Glomerular endothelial cell (primary cell): ENCODE data around the gene ARHGEF4. TPM values are rescaled to one million over a fixed set of nuclear protein-coding genes. Genes with fewer than 3 reads are reported as not detected.
"Not testable (repeated sequence)": the region's sequence is repeated elsewhere in the genome, so short reads cannot be mapped to it uniquely, and the experiment has no call there.

ENCODE experiments used
- DNase-seq: peaks from one replicate; pipeline ENCODE4 v3.0.0-alpha.2; 2011; ENCODE audit warnings: low read depth, low spot score; ENCODE audit errors: extremely low read depth
- total RNA-seq: library from RNA; depleted of rRNA; stranded (reverse); fragments of >200 nt; gene quantifications from 2 replicates; pipeline ENCODE4 v1.2.3, GENCODE V29; 2015

ARHGEF4 gene
- total RNA-seq, 1 donor from 2014 or later: 0.58 TPM

DNA sequence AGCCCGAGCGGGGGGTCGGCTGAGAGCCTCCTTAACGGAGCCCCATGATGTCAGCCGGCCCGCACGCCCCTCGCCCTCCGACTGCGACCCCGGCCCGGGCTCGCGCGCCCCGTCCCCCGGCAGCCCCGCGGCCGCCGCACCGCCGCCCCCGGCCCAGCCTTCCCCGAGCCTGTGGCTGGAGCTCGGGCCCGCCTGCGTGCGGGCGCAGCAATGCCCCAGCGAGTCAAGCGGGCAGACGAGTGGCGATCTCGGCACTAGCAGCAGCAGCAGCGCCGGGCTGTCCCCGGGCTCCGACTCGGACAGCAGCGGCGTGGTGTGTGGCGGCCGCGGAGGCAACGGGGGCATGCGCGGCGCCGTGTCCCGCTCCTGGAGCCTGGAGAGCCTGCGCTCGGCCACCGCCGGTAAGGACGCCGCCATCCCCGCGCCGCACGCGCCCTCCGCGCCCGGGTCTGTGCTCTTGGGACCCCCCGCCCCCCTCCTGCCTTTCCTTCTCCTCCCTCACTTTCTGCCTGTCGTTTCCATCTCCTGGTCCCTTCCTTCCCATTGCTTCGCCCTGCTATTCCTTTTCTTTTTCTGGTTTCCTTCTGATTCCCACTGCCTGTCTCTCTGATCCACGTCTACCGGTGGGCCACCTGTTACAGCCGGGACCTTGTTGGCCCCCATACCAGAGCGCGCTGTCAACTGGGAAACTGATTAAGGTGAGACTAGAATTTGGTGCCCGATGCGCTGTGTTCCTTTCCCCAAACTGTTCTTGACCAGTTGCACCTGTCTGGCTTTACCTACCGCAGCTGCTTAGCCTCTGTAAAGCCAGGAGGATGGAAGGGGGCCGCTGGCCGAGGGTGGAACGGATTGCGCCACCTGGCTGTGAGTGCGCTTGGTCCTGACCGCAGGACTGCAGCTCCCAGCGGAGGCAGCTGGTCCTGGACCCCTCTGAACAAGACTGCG, 127.4 kb downstream of the ARHGEF4 start:
- DNase-seq: no peak

DNA sequence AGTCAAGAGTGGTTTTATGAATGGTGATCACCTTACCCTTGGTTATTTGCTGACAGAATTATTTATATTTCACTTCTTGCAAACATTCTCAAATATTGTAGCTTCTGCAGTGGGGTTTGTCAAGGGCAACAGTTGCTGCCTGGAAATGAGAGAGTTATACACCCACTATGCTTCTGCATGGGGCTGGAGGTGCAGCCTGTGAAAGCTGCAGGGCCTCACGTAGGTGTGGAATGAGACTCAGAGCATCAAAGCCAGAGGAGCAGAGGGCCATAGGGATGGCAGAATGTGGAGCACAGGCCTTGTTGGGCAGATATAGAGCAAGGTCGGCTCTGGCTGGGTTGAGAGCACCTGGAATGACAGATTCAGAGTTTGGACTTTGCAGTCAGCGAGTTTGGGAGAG, 128.2 kb downstream of the ARHGEF4 start:
- no peak for DNase-seq

DNA sequence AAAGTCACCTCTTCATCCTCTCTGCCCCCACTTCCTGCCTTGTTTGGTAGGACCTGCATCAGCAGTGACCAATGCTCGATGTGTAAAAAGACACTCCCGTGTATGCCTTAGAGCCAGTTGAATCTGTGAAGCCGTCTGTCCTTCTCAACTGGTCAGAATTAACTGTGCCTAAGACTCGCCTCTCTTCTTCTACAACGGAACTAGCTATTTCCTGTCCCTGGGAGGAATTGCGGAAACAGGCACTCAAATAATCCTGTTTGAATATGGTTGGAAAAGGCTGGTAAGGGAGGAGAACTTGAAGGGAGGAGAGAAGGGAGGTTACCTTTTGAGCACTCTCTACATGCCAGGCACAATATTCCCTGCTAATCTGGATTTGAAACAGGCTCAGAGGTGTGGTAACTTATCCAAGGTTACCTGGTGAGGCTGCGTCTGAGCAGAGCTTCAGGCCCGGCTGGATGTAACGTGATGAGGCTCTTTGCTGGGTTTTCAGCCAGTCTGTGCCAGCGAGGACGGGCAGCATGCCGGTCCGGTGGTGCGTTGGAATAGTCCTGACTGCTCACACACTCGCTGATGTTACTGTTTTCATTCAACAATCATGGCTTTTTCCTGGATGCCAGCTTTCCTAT, 129.5 kb downstream of the ARHGEF4 start:
- no peak for DNase-seq

DNA sequence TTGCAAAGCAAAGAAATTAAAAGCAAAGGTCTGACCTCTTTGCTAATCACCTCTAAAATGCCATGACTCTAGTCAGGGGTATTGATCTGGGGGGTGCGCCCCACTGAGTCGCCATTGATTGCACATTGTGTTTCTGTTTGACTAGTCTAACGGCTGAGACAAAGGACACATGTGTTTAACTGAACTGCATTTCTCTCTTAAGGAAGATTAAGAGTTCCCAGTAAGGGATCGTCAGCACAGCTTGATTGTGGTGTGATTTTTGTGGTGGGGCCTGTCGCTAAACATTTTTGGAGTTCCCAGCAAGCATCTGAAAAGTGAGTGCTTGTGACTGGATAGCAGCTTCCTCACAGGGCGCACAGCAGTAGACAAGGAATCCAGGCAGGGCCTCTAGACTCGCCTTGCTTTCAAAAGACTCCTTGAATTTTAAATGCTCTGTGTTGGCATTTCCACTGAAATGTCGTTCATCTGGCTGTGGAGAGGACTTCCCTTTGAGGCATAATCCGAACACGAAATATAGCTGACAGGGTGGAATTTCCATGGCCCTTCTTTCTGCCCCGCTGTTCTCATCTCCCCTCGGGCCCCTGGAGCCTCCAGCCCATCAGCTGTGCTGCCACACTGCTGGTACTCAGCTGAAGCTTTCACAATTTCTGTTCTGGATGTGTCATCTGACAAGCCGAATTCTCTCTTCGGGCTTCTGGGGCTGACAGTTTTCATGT, 130.2 kb downstream of the ARHGEF4 start:
- DNase-seq: no peak

DNA sequence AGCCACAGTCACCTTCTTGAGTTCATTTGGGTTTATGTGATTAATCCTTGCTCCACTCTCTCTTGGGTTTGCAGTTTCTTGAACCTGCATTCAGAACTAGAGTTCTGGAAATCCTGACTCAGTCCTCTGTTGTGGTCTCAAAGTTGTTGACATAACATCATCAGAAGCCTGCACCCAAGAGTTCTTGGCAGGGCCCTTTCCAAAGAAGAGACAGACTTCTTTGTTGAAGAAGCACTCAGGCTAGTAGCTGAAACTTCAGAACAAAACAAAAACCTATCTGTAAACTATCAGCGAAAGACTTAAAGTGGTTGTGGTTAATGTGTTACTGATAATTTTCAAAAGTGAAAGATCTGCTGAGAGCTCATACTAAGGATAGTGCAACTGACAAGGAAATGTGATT, 135.7 kb downstream of the ARHGEF4 start:
- DNase-seq: no peak

DNA sequence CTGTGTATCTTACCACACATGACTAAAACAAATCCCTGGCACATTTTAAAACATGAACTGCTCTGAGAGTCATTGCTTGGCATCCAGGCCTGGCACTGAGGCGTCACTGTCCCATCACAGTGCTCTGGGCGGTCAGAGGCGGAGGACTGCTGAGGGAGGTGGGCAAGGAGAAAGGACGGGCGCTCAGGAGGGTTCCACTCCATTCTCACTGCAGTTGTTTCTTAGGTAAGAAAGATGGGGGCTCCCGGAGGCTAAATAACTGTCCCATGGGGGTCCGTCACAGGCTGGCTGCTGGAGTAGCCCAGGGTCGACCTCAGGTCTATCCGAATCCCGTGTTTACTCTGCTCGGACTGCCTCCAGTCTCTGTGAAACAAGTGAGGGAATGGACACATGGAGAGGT, 139.0 kb downstream of the ARHGEF4 start:
- DNase-seq: no peak

DNA sequence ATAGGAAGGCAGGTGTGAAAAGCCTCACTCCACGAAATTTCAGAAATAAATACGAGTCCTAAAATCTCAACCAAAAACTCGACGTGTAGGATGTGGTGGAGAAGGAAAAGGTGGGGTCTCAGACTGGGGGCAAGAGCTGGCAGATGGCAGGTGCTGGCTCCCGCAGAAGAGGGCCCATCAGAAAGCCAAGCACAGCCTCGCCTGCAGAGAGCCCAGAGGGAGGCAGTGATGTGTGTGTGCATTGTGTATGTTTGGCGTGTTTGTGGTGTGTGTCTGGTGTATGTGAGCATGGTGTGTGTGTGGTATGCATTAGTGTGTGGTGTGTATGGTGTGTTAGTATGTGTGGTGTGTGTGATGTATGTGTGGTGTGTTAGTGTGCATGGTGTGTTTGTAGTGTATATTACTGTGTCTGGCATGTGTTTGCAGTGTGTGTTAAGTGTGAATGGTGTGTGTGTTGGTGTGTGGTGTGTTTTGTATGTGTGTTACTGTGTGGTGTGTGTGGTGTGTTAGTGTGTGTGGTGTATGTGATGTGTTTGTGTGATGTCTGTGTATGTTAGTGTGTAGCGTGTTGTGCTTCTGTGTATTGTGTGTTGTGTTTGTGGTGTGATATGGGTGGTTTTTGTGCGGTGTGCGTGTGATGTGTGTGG, 140.0 kb downstream of the ARHGEF4 start:
- DNase-seq: no peak

DNA sequence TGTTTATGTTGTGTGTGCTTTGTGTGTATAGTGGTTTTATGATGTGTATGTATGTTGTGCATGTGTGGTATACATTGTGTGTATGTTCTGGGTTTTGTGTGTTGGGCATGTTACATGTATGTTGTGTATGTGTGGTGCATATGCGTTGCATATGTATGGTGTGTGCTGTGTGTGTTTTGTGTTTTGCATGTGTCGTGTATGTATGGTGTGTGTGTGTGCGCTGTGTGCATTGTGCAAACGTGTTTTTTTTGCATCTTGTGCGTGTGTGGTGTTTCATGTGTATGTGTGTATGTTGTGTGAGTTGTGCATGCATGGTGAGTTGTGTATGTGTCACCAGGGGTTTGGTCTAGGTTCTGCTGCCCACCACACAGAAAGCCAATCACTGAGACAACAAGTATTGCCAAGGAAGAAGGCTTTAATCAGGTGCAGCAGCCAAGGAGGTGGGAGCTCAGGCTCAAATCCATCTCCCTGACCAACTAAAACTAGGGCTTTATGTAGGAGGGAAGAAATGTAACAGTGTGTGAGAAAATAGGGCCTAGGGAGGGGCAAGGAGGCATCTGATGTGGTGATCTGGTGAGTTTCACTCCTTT, 140.8 kb downstream of the ARHGEF4 start:
- no peak for DNase-seq

DNA sequence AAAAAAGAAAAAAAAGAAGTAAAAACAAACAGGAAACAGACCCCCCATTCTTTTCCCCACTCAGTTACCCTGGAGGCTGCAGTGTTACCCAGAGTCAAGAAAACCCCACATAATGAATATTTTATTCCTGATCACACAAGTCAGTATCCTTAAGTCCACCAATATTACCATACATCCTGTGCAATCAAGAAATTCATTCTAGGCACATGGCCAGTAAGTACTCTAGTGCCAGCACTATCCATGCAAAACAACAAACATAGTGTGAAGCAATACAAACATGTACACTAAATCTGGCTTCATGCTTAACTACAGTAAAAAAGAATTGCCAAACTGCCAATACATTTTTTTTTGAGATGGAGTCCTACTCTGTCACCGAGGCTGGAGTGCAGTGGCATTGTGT, 145.0 kb downstream of the ARHGEF4 start:
- DNase-seq: no peak

DNA sequence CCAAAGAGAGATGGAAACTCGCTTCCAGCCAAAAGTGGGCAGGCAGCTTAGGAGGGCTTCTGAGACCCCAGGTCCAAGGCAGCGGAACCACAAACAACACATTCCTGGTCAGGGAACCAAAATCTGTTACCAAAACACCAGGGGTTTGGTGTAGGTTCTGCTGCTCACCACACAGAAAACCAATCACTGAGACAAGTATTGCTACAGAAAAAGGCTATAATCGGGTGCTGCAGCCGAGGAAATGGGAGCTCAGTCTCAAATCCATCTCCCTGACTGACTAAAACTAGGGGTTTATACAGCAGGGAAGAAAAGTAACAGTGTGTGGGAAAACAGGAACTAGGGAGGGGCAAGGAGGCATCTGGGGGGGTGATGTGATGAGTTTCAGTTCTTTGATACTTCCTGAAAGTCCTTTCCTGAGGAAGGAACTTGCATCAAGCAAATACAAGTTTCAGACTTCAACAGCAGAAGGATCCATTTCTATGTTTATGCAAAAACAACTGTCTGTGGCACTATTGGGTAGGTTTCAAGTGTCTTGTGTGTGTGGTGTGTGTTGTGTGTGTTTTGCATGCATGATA, 148.6 kb downstream of the ARHGEF4 start:
- DNase-seq: no peak

DNA sequence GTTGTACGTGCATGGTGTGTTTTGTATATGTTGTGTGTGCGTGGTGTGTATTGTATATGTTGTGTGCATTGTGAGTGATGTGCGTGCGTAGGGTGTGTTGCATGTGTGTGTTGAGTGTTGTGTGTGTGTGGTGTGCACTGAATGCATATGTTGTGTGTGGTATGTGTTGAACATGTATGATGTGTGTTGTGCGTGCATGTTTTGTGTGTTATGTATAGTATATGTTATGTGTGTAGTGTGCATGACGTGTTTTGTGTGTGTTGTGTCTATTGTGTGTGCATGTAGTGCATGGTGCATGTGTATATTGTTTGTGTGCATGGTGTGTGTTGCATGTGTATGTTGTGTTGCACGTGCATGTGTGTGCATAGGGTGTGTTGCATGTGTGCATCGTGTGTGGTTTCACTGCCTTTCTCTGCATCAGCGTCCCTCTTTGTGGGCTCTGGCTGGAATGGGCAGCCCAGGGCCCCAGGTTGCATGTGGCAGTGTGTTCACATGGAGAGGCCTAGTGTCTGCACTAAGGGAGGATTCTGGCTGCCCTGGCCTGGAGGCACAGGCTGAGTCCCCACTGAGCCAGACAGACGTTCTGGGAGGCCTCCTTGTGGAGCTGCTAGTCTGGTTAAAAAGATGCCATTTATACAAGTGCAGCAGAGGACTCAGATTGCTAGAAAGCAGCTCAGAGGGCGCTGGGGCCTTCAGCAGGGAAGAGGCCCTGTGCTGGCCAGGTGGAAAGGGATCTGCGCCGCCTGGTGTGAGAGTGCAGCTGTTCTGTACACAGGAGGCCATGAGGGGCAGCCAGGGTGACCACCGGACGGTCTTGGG, 149.3 kb downstream of the ARHGEF4 start:
- DNase-seq: no peak

DNA sequence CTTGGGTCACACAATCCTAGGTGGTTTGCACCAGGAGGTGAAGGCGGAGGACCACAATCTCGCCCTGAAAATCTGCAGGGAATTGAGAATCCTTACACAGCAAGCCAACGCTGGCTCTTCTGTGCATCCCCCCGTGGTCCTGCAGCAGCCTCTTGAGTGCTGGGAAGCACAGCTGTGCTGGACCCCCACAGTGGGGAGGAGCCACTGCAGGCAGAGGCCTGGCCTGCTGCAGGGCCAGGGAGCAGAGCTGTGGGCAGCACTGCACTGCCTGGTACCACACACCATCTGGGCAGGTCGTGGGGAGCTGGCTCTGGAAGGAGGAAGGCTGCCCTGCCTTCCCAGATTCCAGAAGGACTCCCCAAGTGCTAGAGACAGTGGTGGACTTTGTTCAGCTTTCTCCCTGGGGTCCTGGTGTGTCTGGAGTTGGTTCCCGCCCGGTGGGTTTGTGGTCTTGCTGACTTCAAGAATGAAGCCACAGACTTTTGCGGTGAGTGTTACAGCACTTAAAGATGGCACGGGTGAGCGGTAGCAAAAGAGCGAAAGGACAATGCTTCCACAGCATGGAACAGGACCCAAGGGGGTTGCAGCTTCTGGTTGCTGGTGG, 150.3 kb downstream of the ARHGEF4 start:
- DNase-seq: no peak

DNA sequence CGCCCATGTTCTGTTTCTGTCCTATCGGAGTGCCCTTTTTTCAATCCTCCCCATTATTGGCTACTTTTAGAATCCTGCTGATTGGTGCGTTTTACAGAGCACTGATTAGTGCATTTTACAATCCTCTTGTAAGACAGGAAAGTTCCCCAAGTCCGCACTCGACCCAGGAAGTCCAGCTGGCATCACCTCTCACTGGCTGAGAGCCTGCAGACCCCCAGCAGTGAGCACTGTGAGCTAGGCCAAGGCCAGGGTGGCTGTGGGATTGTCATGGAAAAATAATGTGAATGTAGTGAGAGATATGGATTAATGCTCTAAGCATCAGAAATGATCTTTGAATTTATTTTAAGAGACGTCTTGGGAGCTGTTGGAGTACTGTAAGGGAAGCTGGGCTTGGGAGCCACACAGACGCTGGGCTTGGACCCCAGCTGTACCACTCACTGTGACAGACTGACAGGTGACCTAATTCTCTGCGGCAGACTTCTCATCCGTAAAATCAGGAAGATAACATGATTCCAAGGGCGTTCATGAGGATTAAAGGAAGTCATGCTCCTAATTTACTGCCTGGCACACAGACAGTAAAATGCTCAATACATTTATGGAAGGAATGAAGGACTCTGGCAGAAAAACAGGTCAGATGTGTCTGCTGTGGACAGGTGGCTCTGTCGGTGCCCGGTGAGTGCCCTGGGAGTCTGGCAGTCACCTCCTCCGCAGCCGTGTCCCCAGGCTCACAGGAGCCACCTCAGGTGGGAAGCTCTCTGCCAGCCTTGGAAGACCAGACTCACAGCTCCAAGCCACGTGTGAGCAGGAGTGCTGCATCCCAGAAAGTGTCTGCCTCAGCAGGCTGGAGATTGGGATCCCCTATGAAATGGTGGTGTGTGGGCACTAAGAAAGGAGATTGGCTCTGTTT, 151.1 kb downstream of the ARHGEF4 start:
- DNase-seq: no peak

DNA sequence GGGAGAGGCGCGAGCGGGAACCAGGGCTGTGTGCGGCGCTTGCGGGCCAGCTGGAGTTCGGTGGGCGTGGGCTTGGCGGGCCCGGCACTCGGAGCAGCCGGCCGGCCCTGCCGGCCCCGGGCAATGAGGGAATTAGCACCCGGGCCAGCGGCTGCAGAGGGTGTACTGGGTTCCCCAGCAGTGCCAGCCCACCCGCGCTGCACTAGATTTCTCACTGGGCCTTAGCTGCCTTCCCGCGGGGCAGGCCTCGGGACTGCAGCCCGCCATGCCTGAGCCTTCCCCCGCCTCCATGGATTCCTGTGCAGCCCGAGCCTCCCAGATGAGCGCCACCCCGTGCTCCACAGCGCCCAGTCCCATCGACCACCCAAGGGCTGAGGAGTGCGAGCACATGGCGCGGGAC, 154.7 kb downstream of the ARHGEF4 start:
- DNase-seq: not testable (repeated sequence)

DNA sequence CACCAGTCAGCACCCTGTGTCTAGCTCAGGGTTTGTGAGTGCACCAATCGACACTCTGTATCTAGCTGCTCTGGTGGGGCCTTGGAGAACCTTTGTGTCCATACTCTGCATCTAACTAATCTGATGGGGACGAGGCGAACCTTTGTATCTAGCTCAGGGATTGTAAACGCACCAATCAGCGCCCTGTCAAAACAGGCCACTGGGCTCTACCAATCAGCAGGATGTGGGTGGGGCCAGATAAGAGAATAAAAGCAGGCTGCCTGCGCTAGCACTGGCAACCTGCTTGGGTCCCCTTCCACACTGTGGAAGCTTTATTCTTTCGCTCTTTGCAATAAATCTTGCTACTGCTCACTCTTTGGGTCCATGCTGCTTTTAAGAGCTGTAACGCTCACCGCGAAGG, 155.3 kb downstream of the ARHGEF4 start:
- DNase-seq: not testable (repeated sequence)

DNA sequence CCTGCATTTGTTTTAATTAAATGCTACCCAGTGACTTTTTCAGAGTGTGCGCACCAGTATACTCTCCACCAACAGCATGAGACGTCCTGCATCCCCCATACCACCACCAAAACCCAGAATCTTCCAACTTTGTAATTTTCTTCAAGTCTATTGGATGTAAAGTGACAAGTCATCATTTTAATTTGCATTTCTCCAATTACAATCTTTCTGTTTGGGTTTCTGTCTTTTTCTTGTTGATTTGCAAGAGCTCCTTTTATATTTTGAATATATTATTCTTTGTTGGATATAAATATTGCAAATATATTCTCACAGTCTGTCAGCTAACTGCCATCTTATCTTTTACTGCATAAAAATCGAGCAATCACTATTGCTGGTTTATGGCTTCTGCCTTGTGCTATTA, 160.0 kb downstream of the ARHGEF4 start:
- DNase-seq: no peak

DNA sequence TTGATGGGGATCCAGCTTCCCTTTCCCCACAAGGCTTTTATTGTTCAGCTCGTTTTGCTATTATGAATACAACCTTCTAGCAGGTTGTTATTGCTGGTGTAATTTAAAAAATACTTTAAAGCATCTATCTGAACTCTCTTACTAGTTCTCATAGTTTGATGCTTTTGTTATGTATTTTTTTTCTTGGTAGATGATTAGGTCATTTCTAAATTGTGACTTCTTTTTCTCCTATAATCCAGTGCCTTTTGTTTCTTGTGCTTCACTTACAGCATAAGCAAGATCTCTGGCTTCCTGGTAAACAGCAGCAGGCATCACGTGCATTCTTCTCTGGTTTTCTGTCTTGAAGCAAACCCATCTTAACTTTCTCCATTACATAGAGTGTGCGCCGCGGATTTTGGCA, 160.5 kb downstream of the ARHGEF4 start:
- DNase-seq: no peak

DNA sequence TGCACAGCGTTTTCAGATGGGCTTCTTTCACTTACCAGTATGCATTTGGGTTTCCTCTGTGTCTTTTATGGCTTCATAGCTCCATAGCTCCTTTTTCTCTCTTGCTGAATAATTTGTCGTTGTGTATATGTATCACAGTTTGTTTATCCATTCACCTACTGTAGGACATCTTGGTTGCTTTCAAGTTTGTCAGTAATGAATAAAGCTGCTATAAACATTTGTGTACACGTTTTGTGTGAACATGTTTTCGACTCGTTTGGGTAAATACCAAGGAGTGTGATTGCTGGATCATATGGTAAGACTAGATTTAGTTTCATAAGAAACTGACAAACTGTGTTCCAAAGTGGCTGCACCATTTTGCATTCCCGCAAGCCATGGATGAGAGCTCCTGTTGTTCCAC, 161.8 kb downstream of the ARHGEF4 start:
- DNase-seq: no peak
